NCI-H510A (cell line): ENCODE data around the gene C22orf39.

ENCODE experiments used
- DNase-seq: peaks from one replicate; lab custom pipeline; 2025; lab: John Stamatoyannopoulos, UW

The C22orf39 gene

GRCh38 chr22:19447330-19448075 is at the start of gene C22orf39:
Gene C22orf39 (minus strand): TSS chr22:19447711. CDS start chr22:19447688, 23 bp downstream.
- DNase-seq: peak; percentile 83

- DNase-seq: no peak
Observed at GRCh38 chr22:19497245-19497644, 49.7 kb upstream of the C22orf39 start.

- DNase-seq: no peak
Observed at GRCh38 chr22:19496324-19496630, 48.8 kb upstream of the C22orf39 start.

- DNase-seq: no peak
Observed at GRCh38 chr22:19495562-19496323, 48.2 kb upstream of the C22orf39 start.

GRCh38 chr22:19494676-19495173 is 47.2 kb upstream of the C22orf39 start:
- no peak for DNase-seq

- no peak for DNase-seq
Observed at GRCh38 chr22:19494001-19494560, 46.6 kb upstream of the C22orf39 start.

- no peak for DNase-seq
Observed at GRCh38 chr22:19492504-19493174, 45.1 kb upstream of the C22orf39 start.

GRCh38 chr22:19490628-19491230 is 43.2 kb upstream of the C22orf39 start:
- DNase-seq: no peak

- DNase-seq: no peak
Observed at GRCh38 chr22:19488884-19489843, 41.7 kb upstream of the C22orf39 start.

- DNase-seq: no peak
Observed at GRCh38 chr22:19488285-19488684, 40.8 kb upstream of the C22orf39 start.

GRCh38 chr22:19483481-19484244 is 36.2 kb upstream of the C22orf39 start:
- no peak for DNase-seq

- DNase-seq: no peak
Observed at GRCh38 chr22:19482297-19482696, 34.8 kb upstream of the C22orf39 start.

GRCh38 chr22:19480789-19481188 is 33.3 kb upstream of the C22orf39 start:
- DNase-seq: no peak

- DNase-seq: no peak
Observed at GRCh38 chr22:19480173-19480568, 32.7 kb upstream of the C22orf39 start.

- DNase-seq: peak; percentile 88
Observed at GRCh38 chr22:19479355-19480172, 32.1 kb upstream of the C22orf39 start, which contains the start of gene CDC45. Gene CDC45 (plus strand): TSS chr22:19479920. CDS start chr22:19479969, 49 bp downstream.

GRCh38 chr22:19478901-19479354 is 31.4 kb upstream of the C22orf39 start, which contains the start of gene UFD1:
Gene UFD1 (minus strand): TSS chr22:19479193. CDS start chr22:19479085, 108 bp downstream.
- DNase-seq: peak; percentile 47

- DNase-seq: no peak
Observed at GRCh38 chr22:19478045-19478900, 30.8 kb upstream of the C22orf39 start.
